K562 (cell line): ENCODE measurements around the gene UBE2E2. TPM values are rescaled to one million over a fixed set of nuclear protein-coding genes. Genes with fewer than 3 reads are reported as not detected.

Experiments
- ATAC-seq: fragments of 200-7000 bp; cut with Tn5 transposase; 3 replicates; pipeline ENCODE4 v1.9.1; 2020; ENCODE audit warnings: moderate library complexity
- BruUV-seq: library from RNA; stranded (reverse); fragments of 400-500 nt; replicated peaks from 2 replicates; lab custom pipeline; 2021; lab: Mats Ljungman, UMichigan
- CTCF ChIA-PET: fragments of 300-600 bp; formaldehyde crosslinking; extraction: SDS; loops from one replicate; lab custom pipeline; 2021; ENCODE audit warnings: low intra/inter-chr PET ratio; lab: Yijun Ruan, JAX
- POLR2A ChIA-PET: fragments of 300-600, 350-650 bp; sonication (Branson Sonifier 250); formaldehyde crosslinking; extraction: SDS; loops from one replicate; lab custom pipeline; 2021; ENCODE audit warnings: antibody characterized with exemption, inconsistent platforms; lab: Yijun Ruan, JAX
- DNase-seq, 4 experiments: peaks; one replicate each; pipeline versions ENCODE4 v3.0.0 to v3.0.0-alpha.2; 2011 to 2018; ENCODE audit warnings: low spot score in 3 of 4, mixed read lengths in 3 of 4; ENCODE audit errors: extremely low read depth in 1 of 4
- FAIRE-seq: peaks from 2 replicates; lab custom pipeline; 2011; peaks lifted over from hg19 to GRCh38; lab: Jason Lieb, UNC
- H2AFZ ChIP-seq: 2 replicates; pipeline ENCODE4 v1.6.0; 2011; ENCODE audit warnings: low read depth, low read length, control low read depth, inconsistent platforms
- H3K27ac ChIP-seq: fragments of 200-600 bp; 3 replicates; pipeline ENCODE4 v1.8.0; 2011; ENCODE audit warnings: low read depth, mild to moderate bottlenecking, control low read depth, inconsistent platforms, low read length, moderate library complexity, mixed read lengths; ENCODE audit errors: extremely low read depth
- H3K27me3 ChIP-seq, 2 experiments: fragments of 300-600 bp in 1 of 2; 2 replicates in 1 of 2; 3 replicates in 1 of 2; pipeline versions ENCODE4 v1.6.0 to v1.8.0; 2011; ENCODE audit warnings: inconsistent platforms in 2 of 2, low read length in 2 of 2, mild to moderate bottlenecking in 1 of 2, mixed read lengths in 1 of 2, moderate library complexity in 1 of 2; ENCODE audit not compliant: control insufficient read depth in 2 of 2, insufficient read depth in 2 of 2
- H3K36me3 ChIP-seq: fragments of 300-600 bp; 3 replicates; pipeline ENCODE4 v1.8.0; 2011; ENCODE audit warnings: mild to moderate bottlenecking, low read length, inconsistent platforms; ENCODE audit not compliant: control insufficient read depth, insufficient read depth
- H3K4me1 ChIP-seq, 2 experiments: fragments of 200-600 bp in 1 of 2; replicated peaks in 1 of 2; 2 replicates in 1 of 2; 3 replicates in 1 of 2; pipeline versions ENCODE4 v1.5.1 to v1.8.0; 2011; ENCODE audit warnings: inconsistent platforms in 2 of 2, low read length in 2 of 2, mild to moderate bottlenecking in 1 of 2, mixed read lengths in 1 of 2, moderate library complexity in 1 of 2; ENCODE audit not compliant: control insufficient read depth in 2 of 2, insufficient read depth in 2 of 2
- H3K4me2 ChIP-seq: 2 replicates; pipeline ENCODE4 v1.6.1; 2011; ENCODE audit warnings: low read length, control low read depth, inconsistent platforms, mixed read lengths; ENCODE audit not compliant: insufficient read depth
- H3K4me3 ChIP-seq: fragments of 200-600 bp; sonication (generic), shearing (Covaris generic); 2 replicates; pipeline ENCODE4 v1.5.1; 2016; ENCODE audit warnings: control low read depth, inconsistent platforms
- H3K79me2 ChIP-seq: fragments of 200-600 bp; 3 replicates; pipeline ENCODE4 v1.8.0; 2011; ENCODE audit warnings: low read length, inconsistent platforms; ENCODE audit not compliant: control insufficient read depth, insufficient read depth
- H3K9ac ChIP-seq, 2 experiments: 2 replicates each; pipeline versions ENCODE4 v1.6.0 to v1.6.1; 2011; ENCODE audit warnings: low read depth in 2 of 2, low read length in 2 of 2, control low read depth in 1 of 2, inconsistent platforms in 1 of 2, mild to moderate bottlenecking in 1 of 2, mixed read lengths in 1 of 2; ENCODE audit not compliant: insufficient read depth in 1 of 2
- H3K9me1 ChIP-seq: one replicate; pipeline ENCODE4 v1.6.0; 2011; ENCODE audit warnings: inconsistent platforms, mild to moderate bottlenecking, low read length, moderate library complexity; ENCODE audit not compliant: control insufficient read depth, insufficient read depth
- H3K9me3 ChIP-seq: replicated peaks from 2 replicates; pipeline ENCODE4 v1.5.1; 2011; ENCODE audit warnings: low read depth, low read length, inconsistent platforms; ENCODE audit not compliant: control insufficient read depth, insufficient read depth
- H4K20me1 ChIP-seq: replicated peaks from 2 replicates; pipeline ENCODE4 v1.6.1; 2011; ENCODE audit warnings: low read length, inconsistent platforms, mixed read lengths; ENCODE audit not compliant: control insufficient read depth, insufficient read depth
- CHD2 ChIP-seq: IDR thresholded peaks from 2 replicates; pipeline ENCODE4 v1.6.1; 2011; ENCODE audit warnings: low read depth, low read length
- EWSR1 ChIP-seq: fragments of 450-650 bp; IDR thresholded peaks from 2 replicates; pipeline ENCODE4 v1.6.1; 2018; ENCODE audit warnings: borderline replicate concordance, mild to moderate bottlenecking, low read depth, moderate library complexity; ENCODE audit not compliant: partially characterized antibody
- GATA2 ChIP-seq: sonication (generic); formaldehyde crosslinking; IDR thresholded peaks from 2 replicates; pipeline ENCODE4 v1.4.0; 2020; ENCODE audit warnings: mild to moderate bottlenecking, missing genetic modification reagents
- MAFK ChIP-seq: IDR thresholded peaks from 2 replicates; pipeline ENCODE4 v1.6.1; 2011; ENCODE audit warnings: low read length, improper control_type of control experiment
- MED1 ChIP-seq: sonication (generic); formaldehyde crosslinking; IDR thresholded peaks from 2 replicates; pipeline ENCODE4 v1.8.1; 2023; ENCODE audit warnings: missing genetic modification reagents, borderline replicate concordance
- MEIS2 ChIP-seq: fragments of 450-650 bp; IDR thresholded peaks from 2 replicates; pipeline ENCODE4 v1.6.1; 2014; ENCODE audit warnings: mild to moderate bottlenecking; ENCODE audit not compliant: partially characterized antibody
- NFXL1 ChIP-seq: fragments of 450-650 bp; formaldehyde crosslinking; IDR thresholded peaks from 2 replicates; pipeline ENCODE4 v1.4.0; 2021; ENCODE audit warnings: mild to moderate bottlenecking
- POLR2H ChIP-seq: IDR thresholded peaks from 2 replicates; pipeline ENCODE4 v1.6.1; 2016; ENCODE audit warnings: missing genetic modification characterization, low read depth, mild to moderate bottlenecking, control low read depth, missing compliant biosample characterization, moderate library complexity
- PPARD ChIP-seq: fragments of 250-450 bp; sonication (Bioruptor Pico); IDR thresholded peaks from 2 replicates; pipeline ENCODE4 v1.8.0; 2022; ENCODE audit warnings: inconsistent platforms, mild to moderate bottlenecking, moderate library complexity
- RFX1 ChIP-seq: fragments of 450-650 bp; IDR thresholded peaks from 2 replicates; pipeline ENCODE4 v1.6.1; 2016; ENCODE audit warnings: mild to moderate bottlenecking, moderate library complexity
- RNF2 ChIP-seq: sonication (generic); IDR thresholded peaks from 2 replicates; pipeline ENCODE4 v1.6.1; 2016
- SETDB1 ChIP-seq: IDR thresholded peaks from one replicate; pipeline ENCODE4 v1.6.1; 2012; ENCODE audit warnings: low read length, control low read depth, inconsistent platforms
- SMAD1 ChIP-seq: fragments of 150-350 bp; IDR thresholded peaks from 2 replicates; pipeline ENCODE4 v1.6.1; 2014; ENCODE audit warnings: low read length, low read depth; ENCODE audit not compliant: partially characterized antibody
- SRSF9 ChIP-seq: fragments of 200-400 bp; formaldehyde crosslinking; IDR thresholded peaks from 2 replicates; pipeline ENCODE4 v1.6.1; 2017; ENCODE audit warnings: low read depth, low read length, borderline replicate concordance
- TAF1 ChIP-seq: IDR thresholded peaks from 2 replicates; pipeline ENCODE4 v1.6.1; 2011; ENCODE audit warnings: mild to moderate bottlenecking, low read length, moderate library complexity; ENCODE audit not compliant: insufficient read depth, control insufficient read depth, severe bottlenecking; ENCODE audit errors: extremely low read depth
- WGBS: fragments of 100-300 bp; shearing (Covaris generic); methylation state at CpG from one replicate; pipeline ENCODE4 v1.1.6; 2016; ENCODE audit warnings: low coverage, mixed read lengths; ENCODE audit not compliant: insufficient coverage; ENCODE audit errors: missing lambda C conversion rate; 5-methylcytosine and 5-hydroxymethylcytosine counted together
- in situ Hi-C: fragments of 300-500 bp; cut with MboI; formaldehyde crosslinking; loops from 4 replicates; pipeline ENCODE4 v1.15.0; 2018; ENCODE audit warnings: inconsistent platforms, mixed read lengths
- intact Hi-C: fragments of 100-400 bp; cut with micrococcal nuclease; formaldehyde crosslinking; loops from 2 replicates; pipeline ENCODE4 v1.14.2; 2022
- polyA plus RNA-seq, 8 experiments: library from polyadenylated mRNA; depleted of rRNA in 4 of 8; stranded (reverse) in 5 of 8; unstranded in 3 of 8; fragments of >200 nt; fragmentation: Nextera tagmentation in 2 of 8; fragmentation: Illumina TruSeq in 1 of 8; extraction: Ambion mirVana in 2 of 8; extraction: Trizol in 1 of 8; gene quantifications; 2 replicates each; pipeline versions ENCODE4 v1.2.1 to v1.2.3, GENCODE V29; 2011 to 2014; ENCODE audit warnings: inconsistent platforms in 1 of 8, missing spikeins in 1 of 8
- total RNA-seq, 7 experiments: library from RNA; depleted of rRNA in 6 of 7; stranded (reverse); fragments of >200 nt in 6 of 7; fragmentation: Illumina TruSeq in 2 of 7; extraction: Trizol in 2 of 7; gene quantifications; 2 replicates each; pipeline versions ENCODE4 v1.2.1 to v1.2.3, GENCODE V29; 2011 to 2021; ENCODE audit warnings: low replicate concordance in 1 of 7

UBE2E2 gene
- total and polyA plus RNA-seq, 9 of the 15 experiments (the other 6 are each of a cell fraction or from before 2014, with no cell fraction given) = 0.22 to 5.1 (median 1.9) TPM

DNA sequence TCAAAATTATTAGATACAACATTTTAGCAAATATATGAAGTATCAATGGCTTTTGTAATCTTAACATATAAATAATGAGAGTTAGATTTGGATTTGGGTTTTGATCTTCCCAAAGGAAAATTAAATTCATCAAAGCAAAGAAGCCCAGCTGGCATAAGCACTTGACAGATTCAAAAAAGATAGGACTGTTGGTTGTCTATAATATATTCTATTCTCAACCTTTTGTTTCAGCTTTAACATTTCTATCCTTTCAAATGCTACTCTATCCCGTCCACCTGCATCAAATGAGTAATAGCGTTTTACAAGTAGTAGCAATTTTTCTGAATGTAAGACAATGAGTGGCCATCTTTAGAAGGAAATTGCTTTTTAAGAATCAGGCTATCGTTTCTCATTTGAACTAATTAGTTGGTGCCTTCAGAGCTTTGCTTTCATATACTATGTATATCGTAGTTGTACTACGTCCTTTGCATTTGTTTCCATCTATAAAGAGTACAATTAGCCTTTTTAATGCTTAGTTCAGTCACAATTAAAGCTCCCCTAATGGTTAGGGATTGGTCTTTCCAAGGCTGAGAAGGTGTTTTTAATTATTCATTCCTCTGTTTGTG, 278.0 kb downstream of the UBE2E2 start:
- no peak for ATAC-seq

More for the DNA sequence above, 278.0 kb downstream of the UBE2E2 start:
- intact Hi-C loops (no loop called here), in situ Hi-C loops (no loop called here)
- CTCF ChIA-PET = interaction anchor here (0.6 kb wide), 1 partner anchor 322 kb away, joined by 7 read pairs; no protein-coding TSS in a partner anchor
- H3K27me3 ChIP-seq = no peaks in the 10 kb centered on the region
- no peak overlapping the region for H3K9ac ChIP-seq
- H3K9me1 ChIP-seq = no peaks in the 10 kb centered on the region
- no peaks in the 10 kb centered on the region for H4K20me1 ChIP-seq
- no TSS peak for BruUV-seq
- WGBS = 0% methylated on average over 5 of the region's 5 CpGs
- H3K4me1 ChIP-seq = no peaks in the 10 kb centered on the region
- no peak overlapping the region for H3K4me3 ChIP-seq
- no peak overlapping the region for H3K27ac ChIP-seq
- TF ChIP-seq RFX1 (no peak), NFXL1 (CRISPR knock-in tag) (no peak), PPARD (CRISPR knock-in tag) (no peak), EWSR1 (no peak), CHD2 (no peak), GATA2 (no peak), POLR2H (tag) (no peak), SETDB1 (no peak), SRSF9 (no peak), MEIS2 (no peak), SMAD1 (no peak), RNF2 (no peak), MED1 (CRISPR knock-in tag) (no peak), MAFK (no peak), TAF1 (no peak)
- FAIRE-seq = no peak
- no peaks in the 10 kb centered on the region for H3K9me3 ChIP-seq
- no peaks in the 10 kb centered on the region for H3K36me3 ChIP-seq
- no peak overlapping the region for H3K4me2 ChIP-seq
- no peak for DNase-seq
- no peaks in the 10 kb centered on the region for H3K79me2 ChIP-seq
- no peak overlapping the region for H2AFZ ChIP-seq
- POLR2A ChIA-PET = no interaction called here
